ENCODE data around the gene SFTPA2. TPM values are rescaled to one million over a fixed set of nuclear protein-coding genes. Genes with fewer than 3 reads are reported as not detected.
"Not testable (repeated sequence)": the region's sequence is repeated elsewhere in the genome, so short reads cannot be mapped to it uniquely, and the experiment has no call there.

SFTPA2 gene
- total RNA-seq, 1 donor from 2014 or later = 0.74 TPM

DNA sequence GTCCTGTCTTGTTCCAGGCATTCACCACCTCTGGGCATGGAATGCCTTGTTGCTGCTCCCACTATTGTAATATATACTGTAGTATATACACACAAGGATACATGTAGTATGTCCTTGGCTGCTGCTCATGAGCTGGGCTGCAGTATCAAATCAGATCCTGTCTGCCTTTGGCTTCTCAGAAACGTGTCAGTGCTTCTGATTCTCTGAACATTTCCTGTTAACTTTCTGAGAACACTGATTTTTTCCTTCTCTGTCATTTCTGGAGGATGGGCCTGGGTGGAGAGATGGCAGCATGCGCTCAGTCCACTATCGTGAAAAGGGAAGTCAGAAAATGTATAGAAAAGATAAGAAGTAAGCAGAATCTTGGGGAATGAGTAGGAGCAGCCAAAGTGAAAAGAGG lies 12.2 kb downstream of the SFTPA2 start:
- Histone ChIP-seq H3K27ac (no peak overlapping the region), H3K36me3 (no peaks in the 10 kb centered on the region), H3K9me3 (no peaks in the 10 kb centered on the region), H3K27me3 (no peaks in the 10 kb centered on the region), H3K4me1 (no peaks in the 10 kb centered on the region), H3K4me3 (no peak overlapping the region)
- intact Hi-C loops (cut with DNase I) = no loop called here
- TF ChIP-seq POLR2AphosphoS5 (IDR thresholded peaks at IDR 0.05; ENCODE audit: insufficient read depth in 1 of 2, low read depth in 1 of 2) (no peak), CTCF (IDR thresholded peaks at IDR 0.05) (no peak)
- no peak for DNase-seq (ENCODE audit: extremely low spot score in 2 of 2)

- H3K27me3 ChIP-seq; H3K4me1 ChIP-seq; H3K4me3 ChIP-seq; H3K9me3 ChIP-seq; H3K36me3 ChIP-seq; DNase-seq (ENCODE audit: extremely low spot score in 2 of 2); intact Hi-C loops (cut with DNase I); H3K27ac ChIP-seq: not testable (repeated sequence)
Measured at GRCh38 chr10:79547128-79547527, 13.1 kb downstream of the SFTPA2 start.

GRCh38 chr10:79544926-79545659 lies 15.1 kb downstream of the SFTPA2 start:
- intact Hi-C loops (cut with DNase I); DNase-seq (ENCODE audit: extremely low spot score in 2 of 2); H3K4me1 ChIP-seq; H3K9me3 ChIP-seq; H3K27me3 ChIP-seq; H3K36me3 ChIP-seq; H3K27ac ChIP-seq; H3K4me3 ChIP-seq: not testable (repeated sequence)

GRCh38 chr10:79544408-79544807 lies 15.8 kb downstream of the SFTPA2 start:
- H3K36me3 ChIP-seq; H3K4me1 ChIP-seq; H3K9me3 ChIP-seq; H3K27ac ChIP-seq; DNase-seq (ENCODE audit: extremely low spot score in 2 of 2); H3K27me3 ChIP-seq; H3K4me3 ChIP-seq; intact Hi-C loops (cut with DNase I): not testable (repeated sequence)

DNA sequence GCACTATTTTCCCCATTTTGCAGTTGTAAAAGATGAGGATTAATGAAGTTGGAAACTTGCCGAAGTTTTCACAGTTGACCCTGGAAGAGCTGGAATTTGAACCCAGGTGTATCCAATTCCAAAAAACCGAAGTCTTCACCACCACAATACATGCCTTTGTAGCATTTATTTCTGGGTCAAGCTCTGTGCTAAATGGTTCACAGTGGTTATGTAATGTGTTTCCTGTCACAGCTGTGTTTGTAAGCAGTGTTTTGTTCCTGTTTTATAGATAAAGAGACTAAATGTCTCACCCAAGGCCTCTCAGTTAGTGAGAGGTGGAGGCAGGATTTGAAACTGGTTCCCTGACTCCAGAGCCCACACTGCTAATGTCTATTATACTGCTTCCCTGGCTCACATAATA lies 17.6 kb downstream of the SFTPA2 start:
- H3K27ac ChIP-seq = no peak overlapping the region
- no peak overlapping the region for H3K4me3 ChIP-seq
- no peak for DNase-seq (ENCODE audit: extremely low spot score in 2 of 2)
- no peaks in the 10 kb centered on the region for H3K4me1 ChIP-seq
- TF ChIP-seq POLR2AphosphoS5 (IDR thresholded peaks at IDR 0.05; ENCODE audit: insufficient read depth in 1 of 2, low read depth in 1 of 2) (no peak), CTCF (IDR thresholded peaks at IDR 0.05) (no peak), POLR2A (IDR thresholded peaks at IDR 0.05) (no peak)
- intact Hi-C loops (cut with DNase I) = no loop called here
- H3K9me3 ChIP-seq = no peaks in the 10 kb centered on the region
- H3K27me3 ChIP-seq = no peaks in the 10 kb centered on the region
- H3K36me3 ChIP-seq = no peaks in the 10 kb centered on the region

DNA sequence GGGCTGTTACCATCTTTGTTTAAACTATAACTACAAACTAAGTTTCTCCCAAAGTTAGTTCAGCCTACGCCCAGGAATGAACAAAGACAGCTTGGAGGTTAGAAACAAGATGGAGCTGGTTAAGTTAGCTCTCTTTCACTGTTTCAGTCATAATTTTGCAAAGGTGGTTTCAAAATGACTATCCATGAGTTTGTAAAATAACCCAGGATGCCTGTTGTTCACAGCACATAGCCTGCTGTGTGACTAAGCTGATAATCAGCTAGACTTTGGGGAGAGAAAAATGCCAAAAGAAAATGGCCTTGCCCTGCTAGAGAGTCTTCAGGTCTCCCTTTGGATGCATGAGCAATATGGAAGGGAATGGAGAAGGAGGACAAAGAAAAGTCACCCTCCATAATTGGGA lies 19.3 kb downstream of the SFTPA2 start:
- DNase-seq (ENCODE audit: extremely low spot score in 2 of 2); H3K4me3 ChIP-seq; H3K27me3 ChIP-seq; H3K36me3 ChIP-seq; H3K27ac ChIP-seq; H3K9me3 ChIP-seq; intact Hi-C loops (cut with DNase I); H3K4me1 ChIP-seq: not testable (repeated sequence)

DNA sequence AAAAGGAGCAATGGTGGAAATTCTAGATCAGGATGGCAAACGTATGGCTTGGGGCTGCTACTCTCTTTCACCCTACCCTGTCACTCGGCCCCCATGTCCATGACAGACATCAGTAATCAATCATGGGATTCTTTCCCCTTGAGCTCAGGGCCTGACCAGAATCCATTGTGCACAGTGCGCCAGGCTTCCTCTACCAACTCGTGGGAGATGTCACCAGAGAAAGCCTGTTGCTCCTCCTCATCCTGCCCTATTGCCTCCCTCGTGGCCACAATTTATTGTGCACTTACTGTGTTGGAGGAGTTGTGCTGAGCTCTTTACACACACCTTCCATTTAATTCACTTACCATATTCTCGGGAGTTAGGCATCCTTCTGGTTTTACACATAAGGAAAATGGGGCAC lies 21.9 kb downstream of the SFTPA2 start:
- H3K27ac ChIP-seq; DNase-seq (ENCODE audit: extremely low spot score in 2 of 2): not testable (repeated sequence)

DNA sequence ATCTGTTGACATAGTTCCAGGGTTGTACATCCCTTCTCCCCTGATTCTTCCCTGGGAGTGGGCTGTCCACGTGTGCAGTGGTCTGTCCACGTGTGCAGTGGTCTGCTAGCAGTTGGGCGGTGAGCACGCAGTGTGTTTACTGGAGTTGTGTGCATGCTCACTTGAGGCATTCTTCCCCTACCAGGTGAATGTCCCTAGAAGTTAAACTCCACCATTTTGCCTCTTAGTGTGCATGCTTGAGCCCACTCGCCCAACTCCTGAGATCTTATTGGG lies 26.4 kb downstream of the SFTPA2 start:
- H3K36me3 ChIP-seq; intact Hi-C loops (cut with DNase I): not testable (repeated sequence)

More for the DNA sequence above, 21.9 kb downstream of the SFTPA2 start:
- H3K4me1 ChIP-seq, H3K9me3 ChIP-seq, H3K36me3 ChIP-seq, H3K27me3 ChIP-seq, H3K4me3 ChIP-seq: not testable (repeated sequence)
- intact Hi-C loops (cut with DNase I) = loop anchor here (5.0 kb wide), 1 partner anchor 389 kb away; no protein-coding TSS in a partner anchor

DNA sequence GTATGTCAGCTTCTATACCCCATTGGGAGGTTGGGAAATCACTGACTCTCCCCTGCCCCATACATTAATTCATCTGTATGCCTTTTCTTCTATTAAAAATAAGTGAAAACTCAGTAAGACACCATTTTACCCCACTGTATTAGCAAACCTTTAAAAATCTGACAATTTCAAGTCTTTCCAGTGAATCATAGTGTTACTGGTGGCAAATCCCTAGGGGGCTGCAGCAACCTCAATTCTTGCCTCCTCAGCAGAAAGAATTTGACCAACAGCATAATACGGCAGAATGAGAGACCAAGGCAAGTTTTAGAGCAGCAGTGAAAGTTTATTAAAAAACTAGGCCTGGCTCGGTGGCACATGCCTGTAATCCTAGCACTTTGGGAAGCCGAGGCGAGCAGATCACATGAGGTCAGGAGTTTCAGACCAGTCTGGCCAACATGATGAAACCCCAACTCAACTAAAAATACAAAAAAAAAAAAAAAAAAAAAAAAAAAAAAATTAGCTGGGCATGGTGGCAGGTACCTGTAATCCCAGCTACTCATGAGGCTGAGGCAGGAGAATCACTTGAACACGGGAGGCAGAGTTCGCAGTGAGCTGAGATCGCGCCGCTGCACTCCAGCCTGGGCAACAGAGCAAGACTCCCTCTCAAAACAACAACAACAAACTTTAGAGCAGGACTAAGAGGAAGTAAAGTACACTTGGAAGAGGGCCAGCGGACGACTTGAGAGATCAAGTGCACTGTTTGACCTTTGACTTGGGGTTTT lies 26.9 kb downstream of the SFTPA2 start:
- intact Hi-C loops (cut with DNase I); DNase-seq (ENCODE audit: extremely low spot score in 2 of 2); H3K4me1 ChIP-seq; H3K36me3 ChIP-seq; H3K9me3 ChIP-seq; H3K27ac ChIP-seq; H3K27me3 ChIP-seq; H3K4me3 ChIP-seq: not testable (repeated sequence)

More for the DNA sequence above, 26.4 kb downstream of the SFTPA2 start:
- H3K27me3 ChIP-seq; DNase-seq (ENCODE audit: extremely low spot score in 2 of 2); H3K9me3 ChIP-seq; H3K4me1 ChIP-seq; H3K4me3 ChIP-seq; H3K27ac ChIP-seq: not testable (repeated sequence)

GRCh38 chr10:79528261-79528660 lies 31.9 kb downstream of the SFTPA2 start:
- not testable (repeated sequence) for H3K36me3 ChIP-seq

GRCh38 chr10:79525049-79525710 lies 35.0 kb downstream of the SFTPA2 start:
- H3K9me3 ChIP-seq; intact Hi-C loops (cut with DNase I); H3K36me3 ChIP-seq; H3K4me1 ChIP-seq; H3K4me3 ChIP-seq; H3K27ac ChIP-seq; DNase-seq (ENCODE audit: extremely low spot score in 2 of 2); H3K27me3 ChIP-seq: not testable (repeated sequence)

More at GRCh38 chr10:79528261-79528660, 31.9 kb downstream of the SFTPA2 start:
- DNase-seq (ENCODE audit: extremely low spot score in 2 of 2); H3K27me3 ChIP-seq; H3K4me3 ChIP-seq; H3K9me3 ChIP-seq; intact Hi-C loops (cut with DNase I); H3K27ac ChIP-seq; H3K4me1 ChIP-seq: not testable (repeated sequence)

Data from vagina (tissue), 2 donors.